GM18511 (cell line): Measurements from ENCODE around the gene SYNGR4.

Experiments
- ATAC-seq: cut with Tn5 transposase; IDR thresholded peaks from one replicate; pipeline ENCODE4 v1.9.1; 2021; ENCODE audit warnings: mild to moderate bottlenecking, moderate library complexity; ENCODE audit not compliant: unreplicated experiment

Gene SYNGR4

DNA sequence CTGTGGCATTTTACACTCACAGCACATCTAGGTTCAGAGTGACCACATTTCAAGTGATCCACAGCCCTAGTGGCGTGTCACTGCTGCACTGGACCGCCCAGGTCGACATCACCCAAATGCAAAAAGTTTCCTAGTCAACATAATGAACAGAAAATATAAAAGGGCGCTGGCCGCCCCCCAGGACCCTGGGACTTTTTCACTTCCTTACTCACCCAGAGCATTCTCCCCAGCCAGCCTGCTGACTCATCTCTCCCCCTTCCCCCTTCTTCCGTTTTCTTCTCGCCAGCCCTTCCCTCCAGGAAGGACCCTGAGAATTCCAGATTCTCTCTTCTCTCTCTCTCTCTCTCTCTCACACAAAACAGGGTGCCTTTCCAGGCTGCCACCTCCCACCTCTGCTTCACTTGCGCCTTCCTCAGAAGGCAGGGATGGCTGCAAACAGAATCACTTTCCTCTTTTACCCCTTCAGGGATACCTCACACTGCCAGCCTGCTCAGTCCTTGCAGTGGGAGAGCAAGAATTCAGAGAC, 60.6 kb downstream of the SYNGR4 start:
- ATAC-seq = no peak
